ENCODE data around the gene MRPL24.

Gene MRPL24

DNA sequence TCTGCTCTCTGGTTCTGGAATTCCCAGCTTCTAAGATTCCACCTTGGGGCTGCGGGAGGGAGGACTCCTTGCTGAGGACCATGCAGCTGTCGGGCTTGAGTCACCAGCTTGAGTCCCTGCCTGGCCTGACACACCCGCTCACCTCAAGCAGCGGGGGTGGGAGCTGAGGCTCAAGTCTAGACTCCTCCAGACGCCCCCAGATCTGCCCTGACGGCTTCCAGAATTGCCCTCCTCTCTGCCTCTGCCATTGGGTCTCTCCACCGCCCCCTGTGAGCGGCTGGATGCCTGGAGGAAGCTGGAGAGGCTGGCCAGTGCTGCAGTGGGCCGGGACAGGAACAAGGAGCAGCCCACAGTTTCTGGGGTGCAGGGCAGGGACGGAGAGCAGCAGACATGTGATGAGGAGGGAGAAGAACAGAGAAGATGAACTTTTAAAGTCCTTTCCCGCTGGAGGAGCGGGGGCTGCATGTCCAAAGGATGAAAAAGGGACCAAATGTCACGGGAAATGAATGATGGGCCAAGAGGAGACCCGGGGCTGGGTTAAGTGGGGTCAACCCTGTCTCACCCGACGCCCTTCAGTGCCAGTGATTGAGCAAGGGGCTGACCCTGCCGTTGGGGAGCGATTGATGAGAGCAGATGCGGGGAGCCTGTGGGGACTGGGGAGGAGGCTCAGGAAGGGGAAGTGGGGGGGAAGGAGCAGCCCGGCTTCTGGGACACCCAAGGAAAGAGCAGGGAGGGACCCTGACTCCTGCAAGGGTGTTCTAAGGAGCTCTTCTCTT is 49.0 kb downstream of the MRPL24 start:
- DNase-seq, result no peak

DNA sequence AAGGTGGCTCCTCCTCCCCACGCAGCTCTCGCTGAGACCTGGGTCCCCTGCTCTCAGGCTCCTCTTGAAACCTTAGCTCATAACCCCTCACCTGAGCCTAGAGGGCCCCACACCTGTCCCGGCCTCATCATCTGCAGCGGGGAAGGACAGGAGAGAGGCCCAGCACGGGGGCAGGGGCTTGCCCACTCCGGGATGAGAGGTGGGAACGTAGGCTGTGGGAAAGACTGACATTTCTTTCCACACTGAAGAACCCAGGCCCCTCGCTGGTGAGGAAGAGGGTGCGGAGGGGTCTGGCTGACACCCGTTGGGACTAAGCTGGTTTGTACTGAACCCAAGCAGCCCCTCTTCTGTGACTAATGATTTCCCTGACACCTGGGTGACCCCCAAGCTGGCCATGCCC is 49.7 kb downstream of the MRPL24 start:
- no peak for DNase-seq

DNA sequence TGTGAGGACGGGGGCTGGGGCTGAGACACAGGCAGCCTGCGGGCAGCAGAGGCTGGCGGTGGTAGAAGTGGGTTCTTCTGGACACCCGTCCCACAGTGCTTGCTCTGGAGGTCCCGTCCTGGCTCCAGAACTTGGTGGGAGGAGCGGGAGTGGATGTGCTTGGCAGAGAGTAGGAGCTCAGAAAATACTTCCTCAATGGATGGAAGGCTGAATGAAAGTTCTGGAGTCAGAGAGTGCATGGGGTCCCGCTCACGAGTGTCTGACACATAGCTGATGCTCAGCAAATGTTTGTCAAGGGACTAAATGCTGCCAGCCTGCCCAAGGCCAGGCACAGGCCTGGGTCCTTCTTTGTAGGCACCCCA is 50.2 kb downstream of the MRPL24 start:
- no peak for DNase-seq

DNA sequence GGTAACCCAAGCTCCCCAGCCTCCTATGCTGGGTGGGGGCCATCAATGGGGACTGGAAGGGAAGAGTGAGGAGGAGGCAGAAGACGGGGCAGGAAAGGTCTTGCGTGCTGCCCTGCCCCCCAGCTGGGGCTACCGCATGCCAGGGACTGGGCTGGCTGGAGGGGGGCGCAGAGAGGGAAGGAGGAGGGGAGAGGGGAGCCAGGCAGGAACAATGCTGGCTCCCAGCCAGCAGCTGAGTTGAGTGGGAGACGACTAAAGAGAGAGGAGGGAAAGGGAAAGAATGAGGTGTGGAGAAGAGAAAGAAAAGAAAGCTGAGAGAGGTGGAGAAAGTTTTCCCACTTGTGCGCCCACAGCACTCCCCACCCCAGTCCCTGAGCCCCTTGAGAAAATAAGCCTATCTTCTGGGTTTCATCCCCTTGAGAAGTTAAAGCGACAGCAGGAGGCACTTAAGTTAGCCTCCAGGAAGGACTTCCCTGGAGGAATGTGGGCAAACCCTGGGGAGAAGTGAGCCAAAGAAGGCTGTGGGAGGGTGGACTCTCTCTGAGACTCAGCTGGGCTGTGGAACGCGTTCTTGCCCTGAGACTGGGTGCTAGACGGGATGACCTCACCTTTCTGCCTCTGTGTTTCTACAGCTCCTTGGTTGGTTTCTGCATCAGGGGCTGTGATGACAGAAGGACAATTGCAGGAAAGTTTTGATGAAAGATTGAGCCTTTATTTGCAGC is 50.8 kb downstream of the MRPL24 start:
- no peak for DNase-seq

DNA sequence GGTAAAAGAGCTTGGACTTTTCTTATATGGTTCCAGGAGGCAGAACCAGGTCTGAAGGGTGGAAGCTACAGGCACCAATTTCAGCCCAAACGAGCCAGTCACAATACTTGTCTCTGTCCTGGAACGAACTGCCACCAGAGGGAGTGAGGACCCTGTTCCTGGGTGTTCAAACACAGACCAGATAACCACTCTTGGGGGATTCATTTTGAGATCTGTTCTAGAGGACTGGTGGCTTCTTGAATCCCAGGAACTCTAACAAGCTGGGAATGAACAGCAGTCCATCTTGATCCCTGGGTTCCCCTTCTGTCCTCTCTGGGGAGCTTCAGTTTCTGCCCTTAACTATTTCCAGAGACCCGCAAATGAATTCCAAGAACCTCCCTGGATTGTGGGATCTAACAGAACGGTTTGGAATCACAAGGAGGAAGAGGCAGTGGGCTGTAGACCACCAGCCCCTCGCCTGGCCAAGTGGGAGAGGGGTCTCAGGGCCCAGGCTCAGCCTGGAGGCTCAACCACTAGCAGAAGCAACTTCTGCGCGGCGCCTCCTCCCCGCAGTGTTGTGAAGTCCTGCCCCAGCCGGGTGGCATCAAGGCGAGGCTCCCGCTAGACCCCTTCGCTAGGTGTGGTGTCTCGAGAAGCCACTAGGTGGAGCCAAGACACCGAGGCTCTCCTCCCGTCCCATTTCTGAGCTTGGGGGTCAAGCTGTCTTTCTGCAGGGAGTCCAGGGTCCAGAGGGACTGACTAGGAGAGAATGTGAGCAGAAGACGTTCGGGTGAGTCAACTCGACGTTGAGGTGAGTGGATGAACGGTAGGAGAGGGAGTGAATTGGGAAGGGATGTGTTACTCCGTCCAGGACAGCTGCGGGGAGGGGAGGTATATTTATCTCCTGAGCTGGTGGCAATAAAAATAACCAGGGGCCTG is 51.6 kb downstream of the MRPL24 start:
- peak; percentile 53 to 72 (median 64) for DNase-seq

Measured in T-helper 1 cell (primary cell).